Caco-2 (cell line): ENCODE measurements around the gene SMNDC1. TPM values are rescaled to one million over a fixed set of nuclear protein-coding genes. Genes with fewer than 3 reads are reported as not detected.
"Not testable (repeated sequence)": the region's sequence is repeated elsewhere in the genome, so short reads cannot be mapped to it uniquely, and the experiment has no call there.

ENCODE experiments used
- BruUV-seq: library from RNA; stranded (reverse); fragments of 400-500 nt; replicated peaks from 2 replicates; lab custom pipeline; 2021; lab: Mats Ljungman, UMichigan
- CTCF ChIA-PET: fragments of 300-600 bp; sonication (Branson Sonifier 250); formaldehyde crosslinking; loops from one replicate; lab custom pipeline; 2022; ENCODE audit warnings: antibody characterized with exemption; lab: Charles Lee
- POLR2A ChIA-PET: fragments of 300-600 bp; sonication (Branson Sonifier 250); formaldehyde crosslinking; loops from one replicate; lab custom pipeline; 2022; ENCODE audit warnings: antibody characterized with exemption; lab: Charles Lee
- DNase-seq, 2 experiments: peaks; one replicate each; pipeline versions ENCODE4 v3.0.0 to v3.0.0-alpha.2; 2020 to 2022
- H3K27me3 ChIP-seq: replicated peaks from 2 replicates; pipeline ENCODE4 v1.6.0; 2011; ENCODE audit warnings: low read length; ENCODE audit not compliant: control insufficient read depth, insufficient read depth
- H3K36me3 ChIP-seq: 2 replicates; pipeline ENCODE4 v1.5.1; 2011; ENCODE audit warnings: low read length; ENCODE audit not compliant: control insufficient read depth, insufficient read depth
- H3K4me1 ChIP-seq: fragments of 250-450 bp; sonication (Bioruptor Pico); 2 replicates; pipeline ENCODE4 v1.5.1; 2020; ENCODE audit warnings: mild to moderate bottlenecking
- H3K4me3 ChIP-seq: 2 replicates; pipeline ENCODE4 v1.5.1; 2011; ENCODE audit warnings: low read depth, mild to moderate bottlenecking, control low read depth, low read length
- H3K9me3 ChIP-seq: fragments of 250-450 bp; sonication (Bioruptor Pico); 2 replicates; pipeline ENCODE4 v1.5.1; 2020; ENCODE audit warnings: mild to moderate bottlenecking, moderate library complexity
- H3K27ac Mint-ChIP-seq: one replicate; pipeline ENCODE4 v1.8.0; 2022; ENCODE audit warnings: mixed read lengths; ENCODE audit not compliant: unreplicated experiment
- H3K27me3 Mint-ChIP-seq: one replicate; pipeline ENCODE4 v1.8.0; 2022; ENCODE audit warnings: mixed read lengths; ENCODE audit not compliant: insufficient read depth, unreplicated experiment
- H3K36me3 Mint-ChIP-seq: one replicate; pipeline ENCODE4 v1.8.0; 2022; ENCODE audit warnings: mild to moderate bottlenecking, mixed read lengths; ENCODE audit not compliant: insufficient read depth, unreplicated experiment
- H3K4me1 Mint-ChIP-seq: one replicate; pipeline ENCODE4 v1.8.0; 2022; ENCODE audit warnings: low read depth, mixed read lengths; ENCODE audit not compliant: unreplicated experiment
- H3K4me3 Mint-ChIP-seq: one replicate; pipeline ENCODE4 v1.8.0; 2022; ENCODE audit warnings: mild to moderate bottlenecking, moderate library complexity, mixed read lengths; ENCODE audit not compliant: unreplicated experiment
- H3K9me3 Mint-ChIP-seq: one replicate; pipeline ENCODE4 v1.8.0; 2022; ENCODE audit warnings: mixed read lengths; ENCODE audit not compliant: unreplicated experiment
- intact Hi-C: fragments of 100-400 bp; cut with micrococcal nuclease; formaldehyde crosslinking; loops from one replicate; pipeline ENCODE4 v1.10.0; 2022; ENCODE audit not compliant: unreplicated experiment
- total RNA-seq: library from RNA; stranded (reverse); gene quantifications from 2 replicates; pipeline ENCODE4 v1.2.3, GENCODE V29; 2022
- TF ChIP-seq, protein P1 (sequence below), 2 experiments: fragments of 200-600 bp in 1 of 2; IDR thresholded peaks; 1 replicate in 1 of 2; 2 replicates in 1 of 2; pipeline versions ENCODE4 v1.5.1 to v1.8.0; 2011 to 2022; ENCODE audit warnings: antibody characterized with exemption in 1 of 2, control low read depth in 1 of 2, inconsistent platforms in 1 of 2, low read depth in 1 of 2, low read length in 1 of 2, mild to moderate bottlenecking in 1 of 2, moderate library complexity in 1 of 2; ENCODE audit not compliant: insufficient read depth in 1 of 2, severe bottlenecking in 1 of 2, unreplicated experiment in 1 of 2

The SMNDC1 gene
- total RNA-seq, 1 experiment from 2014 or later = 52.4 TPM

DNA sequence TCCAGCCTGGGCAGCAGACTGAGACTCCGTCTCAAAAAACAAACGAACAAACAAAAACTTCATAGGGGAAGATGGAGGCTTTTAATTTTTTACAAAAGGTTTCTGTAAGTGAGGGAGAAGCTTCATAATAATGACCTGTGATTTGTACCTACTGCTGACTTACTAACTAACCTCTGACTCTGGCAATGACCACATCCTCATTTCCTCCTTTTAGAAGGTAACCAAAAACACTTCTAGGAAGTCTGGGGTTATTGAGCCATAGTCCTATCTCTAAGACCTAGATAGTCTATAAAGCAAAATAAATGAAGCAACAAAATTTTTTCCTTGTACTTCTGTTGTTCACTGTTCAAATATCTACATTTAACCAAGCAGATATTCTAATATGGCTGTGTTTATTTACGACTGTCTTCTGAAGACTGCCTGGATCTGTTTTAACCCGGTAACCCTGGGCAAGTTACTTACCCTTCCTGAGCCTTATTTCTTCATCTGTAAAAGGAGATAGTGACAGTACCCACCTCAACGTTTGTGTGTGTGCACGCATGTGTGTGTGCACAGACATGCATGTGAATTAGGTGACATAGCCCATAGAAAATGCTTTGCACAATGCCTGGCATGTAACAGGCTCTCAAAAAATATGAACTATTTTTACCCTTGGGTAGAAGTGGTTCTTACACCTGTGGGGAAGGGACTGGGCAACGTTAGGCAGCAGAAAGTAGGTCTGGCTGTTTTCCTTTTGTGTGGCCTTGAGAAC is 30.8 kb upstream of the SMNDC1 start:
- Histone ChIP-seq H3K4me1 (no peaks in the 10 kb centered on the region; the same call in 1 of the 2 replicates), H3K36me3 (no peaks in the 10 kb centered on the region), H3K9me3 (peaks cover 16% of the 10 kb centered on the region), H3K4me3 (no peak overlapping the region), H3K27me3 (no peaks in the 10 kb centered on the region)
- POLR2A ChIA-PET = interaction anchor here (0.6 kb wide), 1 partner anchor 127 kb away, joined by 3 read pairs; no protein-coding TSS in a partner anchor
- Mint-ChIP-seq H3K27me3 (no peaks in the 10 kb centered on the region), H3K4me3 (no peak overlapping the region), H3K27ac (no peak overlapping the region), H3K4me1 (no peaks in the 10 kb centered on the region), H3K36me3 (no peaks in the 10 kb centered on the region), H3K9me3 (peaks cover 4% of the 10 kb centered on the region)
- TF ChIP-seq, protein P1, sequence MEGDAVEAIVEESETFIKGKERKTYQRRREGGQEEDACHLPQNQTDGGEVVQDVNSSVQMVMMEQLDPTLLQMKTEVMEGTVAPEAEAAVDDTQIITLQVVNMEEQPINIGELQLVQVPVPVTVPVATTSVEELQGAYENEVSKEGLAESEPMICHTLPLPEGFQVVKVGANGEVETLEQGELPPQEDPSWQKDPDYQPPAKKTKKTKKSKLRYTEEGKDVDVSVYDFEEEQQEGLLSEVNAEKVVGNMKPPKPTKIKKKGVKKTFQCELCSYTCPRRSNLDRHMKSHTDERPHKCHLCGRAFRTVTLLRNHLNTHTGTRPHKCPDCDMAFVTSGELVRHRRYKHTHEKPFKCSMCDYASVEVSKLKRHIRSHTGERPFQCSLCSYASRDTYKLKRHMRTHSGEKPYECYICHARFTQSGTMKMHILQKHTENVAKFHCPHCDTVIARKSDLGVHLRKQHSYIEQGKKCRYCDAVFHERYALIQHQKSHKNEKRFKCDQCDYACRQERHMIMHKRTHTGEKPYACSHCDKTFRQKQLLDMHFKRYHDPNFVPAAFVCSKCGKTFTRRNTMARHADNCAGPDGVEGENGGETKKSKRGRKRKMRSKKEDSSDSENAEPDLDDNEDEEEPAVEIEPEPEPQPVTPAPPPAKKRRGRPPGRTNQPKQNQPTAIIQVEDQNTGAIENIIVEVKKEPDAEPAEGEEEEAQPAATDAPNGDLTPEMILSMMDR (IDR thresholded peaks at IDR 0.05; ENCODE audit: insufficient read depth in 1 of 2, low read depth in 1 of 2, low read length in 1 of 2, severe bottlenecking in 1 of 2, unreplicated experiment in 1 of 2) = no peak
- CTCF ChIA-PET = no interaction called here
- no peak for DNase-seq
- BruUV-seq = no TSS peak
- intact Hi-C loops = no loop called here

DNA sequence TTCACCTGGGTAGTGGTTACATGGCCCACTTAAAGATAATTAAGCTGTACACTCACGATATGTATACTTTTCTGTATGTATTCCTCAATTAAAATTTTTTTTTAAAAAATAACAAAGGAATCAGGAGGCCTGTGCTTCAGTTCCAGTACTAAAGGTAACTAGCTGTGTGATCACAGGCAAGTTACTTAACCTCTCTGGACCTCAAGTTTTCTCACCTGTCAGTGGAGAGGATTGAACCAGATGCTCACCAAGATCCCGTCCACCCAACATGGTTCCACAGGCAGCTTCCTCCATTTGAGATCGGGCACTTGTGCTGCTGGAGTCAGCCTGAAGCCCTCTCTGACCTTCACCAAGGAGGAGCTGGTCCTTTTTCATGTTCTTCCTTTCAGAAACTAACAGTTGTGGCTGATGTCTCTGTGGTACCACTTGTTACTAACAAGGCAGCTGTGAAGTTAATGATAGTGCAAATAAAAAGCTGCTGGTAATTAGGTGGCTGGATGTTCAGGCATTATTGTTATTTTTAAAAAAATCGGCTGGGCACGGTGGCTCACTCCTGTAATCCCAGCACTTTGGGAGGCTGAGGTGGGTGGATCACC is 29.4 kb upstream of the SMNDC1 start:
- DNase-seq = no peak
- ChIA-PET POLR2A (no interaction called here), CTCF (no interaction called here)
- no peaks in the 10 kb centered on the region; the same call in 1 of the 2 replicates for H3K4me1 ChIP-seq
- BruUV-seq = no TSS peak
- Mint-ChIP-seq H3K27me3 (no peaks in the 10 kb centered on the region), H3K27ac (no peak overlapping the region), H3K4me3 (no peak overlapping the region), H3K36me3 (peaks cover 6% of the 10 kb centered on the region), H3K4me1 (no peaks in the 10 kb centered on the region), H3K9me3 (peaks cover 17% of the 10 kb centered on the region)
- peaks cover 29% of the 10 kb centered on the region for H3K9me3 ChIP-seq
- H3K4me3 ChIP-seq = no peak overlapping the region
- intact Hi-C loops = no loop called here
- TF ChIP-seq, protein P1 (IDR thresholded peaks at IDR 0.05; ENCODE audit: insufficient read depth in 1 of 2, low read depth in 1 of 2, low read length in 1 of 2, severe bottlenecking in 1 of 2, unreplicated experiment in 1 of 2) = no peak
- H3K27me3 ChIP-seq = no peaks in the 10 kb centered on the region
- H3K36me3 ChIP-seq = no peaks in the 10 kb centered on the region

DNA sequence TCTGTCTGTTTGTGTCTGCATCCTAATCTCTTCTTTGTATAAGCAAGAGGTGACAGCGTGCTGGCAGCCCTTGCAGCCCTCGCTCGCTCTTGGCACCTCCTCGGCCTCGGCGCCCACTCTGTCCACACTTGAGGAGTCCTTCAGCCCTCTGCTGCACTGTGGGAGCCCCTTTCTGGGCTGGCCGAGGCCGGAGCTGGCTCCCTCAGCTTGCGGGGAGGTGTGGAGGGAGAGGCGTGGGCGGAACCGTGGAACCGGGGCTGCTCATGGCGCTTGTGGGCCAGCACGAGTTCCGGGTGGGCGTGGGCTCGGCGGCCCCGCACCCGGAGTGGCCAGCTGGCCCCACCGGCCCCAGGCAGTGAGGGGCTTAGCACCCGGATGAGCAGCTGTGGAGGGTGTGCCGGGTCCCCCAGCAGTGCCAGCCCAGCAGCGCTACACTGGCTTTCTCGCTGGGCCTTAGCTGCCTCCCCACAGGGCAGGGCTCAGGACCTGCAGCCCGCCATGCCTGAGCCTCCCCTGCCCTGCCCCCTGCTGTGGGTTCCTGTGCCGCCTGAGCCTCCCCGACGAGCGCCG is 26.6 kb upstream of the SMNDC1 start:
- H3K27ac Mint-ChIP-seq, H3K36me3 ChIP-seq, intact Hi-C loops, H3K4me3 ChIP-seq, H3K4me3 Mint-ChIP-seq, DNase-seq, H3K27me3 Mint-ChIP-seq, H3K27me3 ChIP-seq, BruUV-seq, POLR2A ChIA-PET: not testable (repeated sequence)
- Mint-ChIP-seq H3K9me3 (peaks cover 17% of the 10 kb centered on the region), H3K36me3 (peaks cover 13% of the 10 kb centered on the region), H3K4me1 (peaks cover 19% of the 10 kb centered on the region)
- CTCF ChIA-PET = interaction anchor here (1.1 kb wide), 1 partner anchor 215 kb away, joined by 3 read pairs; no protein-coding TSS in a partner anchor
- Histone ChIP-seq H3K4me1 (peaks cover 24% of the 10 kb centered on the region), H3K9me3 (peaks cover 35% of the 10 kb centered on the region)
